ENCODE results near the gene CCL15. TPM values are rescaled to one million over a fixed set of nuclear protein-coding genes. Genes with fewer than 3 reads are reported as not detected.
A peak's percentile ranks its signal among the peaks of the same experiment; 100 is the strongest.

Gene CCL15
- total RNA-seq, 1 experiment from 2014 or later, result 0.52 TPM

DNA sequence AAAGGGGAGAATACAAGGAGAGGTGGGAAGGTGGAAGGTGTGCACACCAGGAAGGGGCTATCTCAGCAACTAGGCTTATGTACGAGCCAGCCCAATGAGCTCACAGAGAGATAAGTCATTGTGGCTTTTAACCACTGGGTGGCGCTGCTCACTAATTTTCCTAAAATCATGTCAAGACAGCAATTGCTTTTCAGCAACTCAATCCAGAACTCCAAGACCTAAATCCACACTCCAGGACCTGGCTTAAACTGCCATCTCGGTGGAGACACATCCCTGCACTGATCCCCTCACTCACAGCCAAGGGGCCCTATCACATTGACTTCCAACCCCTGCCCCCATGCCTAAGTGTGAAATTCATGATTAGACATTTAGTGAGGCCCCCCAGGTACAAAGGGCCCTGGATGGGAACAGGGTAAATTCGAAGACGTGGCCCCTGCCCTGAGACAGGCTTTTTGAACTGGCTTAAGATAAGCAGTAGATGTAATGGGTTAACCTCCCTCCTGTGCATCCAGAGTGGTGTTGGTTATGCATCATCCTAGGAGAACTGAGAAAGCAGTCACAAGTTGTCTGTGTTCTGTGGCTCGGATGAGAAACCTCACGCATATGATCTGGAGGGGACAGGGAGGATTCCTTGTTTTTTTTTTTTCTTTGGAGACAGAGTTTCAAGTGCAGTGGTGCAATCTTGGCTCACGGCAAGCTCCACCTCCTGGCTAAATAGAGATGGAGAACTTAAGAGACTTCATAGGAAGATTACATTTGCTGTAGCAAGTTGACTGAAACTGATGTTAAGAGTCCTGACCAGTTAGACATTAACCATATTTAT is 31.6 kb downstream of the CCL15 start:
- BruUV-seq (replicated peaks), result no TSS peak
- H3K27me3 Mint-ChIP-seq (ENCODE audit: insufficient read depth, unreplicated experiment), result no peaks in the 10 kb centered on the region
- H3K9me3 Mint-ChIP-seq (ENCODE audit: unreplicated experiment), result no peaks in the 10 kb centered on the region
- H3K36me3 Mint-ChIP-seq (ENCODE audit: insufficient read depth, unreplicated experiment), result no peaks in the 10 kb centered on the region
- peak overlapping the region; percentile 16 for H3K4me3 Mint-ChIP-seq (ENCODE audit: unreplicated experiment)
- Histone ChIP-seq H3K4me1 (peaks cover 47% of the 10 kb centered on the region), H3K4me3 (ENCODE audit: low read depth, low read length) (no peak overlapping the region), H3K27me3 (replicated peaks; ENCODE audit: control insufficient read depth, insufficient read depth, low read length) (no peaks in the 10 kb centered on the region), H3K36me3 (ENCODE audit: control insufficient read depth, insufficient read depth, low read length) (no peaks in the 10 kb centered on the region), H3K9me3 (no peaks in the 10 kb centered on the region)
- peak overlapping the region; percentile 67 for H3K27ac Mint-ChIP-seq (ENCODE audit: unreplicated experiment)
- peak; percentile 84 to 87 for DNase-seq
- intact Hi-C loops (cut with micrococcal nuclease; ENCODE audit: unreplicated experiment), result loop anchor here (1.0 to 5.0 kb wide), 5 partner anchors 22 to 518 kb away; partner anchors contain the start of gene ZNHIT3
- TF ChIP-seq, protein P1, sequence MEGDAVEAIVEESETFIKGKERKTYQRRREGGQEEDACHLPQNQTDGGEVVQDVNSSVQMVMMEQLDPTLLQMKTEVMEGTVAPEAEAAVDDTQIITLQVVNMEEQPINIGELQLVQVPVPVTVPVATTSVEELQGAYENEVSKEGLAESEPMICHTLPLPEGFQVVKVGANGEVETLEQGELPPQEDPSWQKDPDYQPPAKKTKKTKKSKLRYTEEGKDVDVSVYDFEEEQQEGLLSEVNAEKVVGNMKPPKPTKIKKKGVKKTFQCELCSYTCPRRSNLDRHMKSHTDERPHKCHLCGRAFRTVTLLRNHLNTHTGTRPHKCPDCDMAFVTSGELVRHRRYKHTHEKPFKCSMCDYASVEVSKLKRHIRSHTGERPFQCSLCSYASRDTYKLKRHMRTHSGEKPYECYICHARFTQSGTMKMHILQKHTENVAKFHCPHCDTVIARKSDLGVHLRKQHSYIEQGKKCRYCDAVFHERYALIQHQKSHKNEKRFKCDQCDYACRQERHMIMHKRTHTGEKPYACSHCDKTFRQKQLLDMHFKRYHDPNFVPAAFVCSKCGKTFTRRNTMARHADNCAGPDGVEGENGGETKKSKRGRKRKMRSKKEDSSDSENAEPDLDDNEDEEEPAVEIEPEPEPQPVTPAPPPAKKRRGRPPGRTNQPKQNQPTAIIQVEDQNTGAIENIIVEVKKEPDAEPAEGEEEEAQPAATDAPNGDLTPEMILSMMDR (IDR thresholded peaks at IDR 0.05; ENCODE audit: insufficient read depth in 1 of 2, low read depth in 1 of 2, low read length in 1 of 2, severe bottlenecking in 1 of 2, unreplicated experiment in 1 of 2), result peak; percentile 73 to 86
- ChIA-PET POLR2A (interaction anchor here (0.6 kb wide), 2 partner anchors 8 to 509 kb away, joined by 3 to 16 read pairs; no protein-coding TSS in a partner anchor), CTCF (interaction anchor here (0.6 to 2.0 kb wide), 20 partner anchors 12 to 564 kb away, joined by 3 to 64 read pairs (median 4); partner anchors contain the start of genes CCL15, CCL16 and CCL23)
- H3K4me1 Mint-ChIP-seq (ENCODE audit: low read depth, unreplicated experiment), result peaks cover 28% of the 10 kb centered on the region

DNA sequence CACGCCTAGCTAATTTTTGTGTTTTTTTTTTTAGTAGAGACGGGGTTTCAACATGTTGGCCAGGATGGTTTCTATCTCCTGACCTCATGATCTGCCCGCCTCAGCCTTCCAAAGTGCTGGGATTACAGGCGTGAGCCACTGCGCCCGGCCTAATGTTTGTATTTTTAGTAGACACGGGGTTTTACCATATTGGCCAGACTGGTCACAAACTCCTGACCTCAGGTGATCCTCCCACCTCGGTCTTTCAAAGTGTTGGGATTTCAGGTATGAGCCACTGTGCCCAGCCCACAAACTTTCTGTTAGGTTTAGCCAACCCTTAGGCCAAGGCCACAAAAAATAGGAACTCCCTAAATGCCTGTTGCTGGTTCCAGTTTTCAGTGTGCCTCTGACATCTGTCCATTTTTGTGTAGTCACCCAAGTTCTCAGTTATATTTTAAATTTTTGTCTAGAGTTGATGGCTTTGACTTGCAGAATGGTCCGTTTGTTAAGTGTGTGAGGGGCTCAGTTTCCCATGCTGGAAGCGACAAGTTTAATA is 32.8 kb downstream of the CCL15 start:
- no TSS peak for BruUV-seq (replicated peaks)
- Histone ChIP-seq H3K4me1 (peaks cover 39% of the 10 kb centered on the region), H3K36me3 (ENCODE audit: control insufficient read depth, insufficient read depth, low read length) (no peaks in the 10 kb centered on the region), H3K27me3 (replicated peaks; ENCODE audit: control insufficient read depth, insufficient read depth, low read length) (no peaks in the 10 kb centered on the region), H3K9me3 (no peaks in the 10 kb centered on the region; the same call in 1 of the 2 replicates), H3K4me3 (ENCODE audit: low read depth, low read length) (no peak overlapping the region)
- Mint-ChIP-seq H3K27me3 (ENCODE audit: insufficient read depth, unreplicated experiment) (no peaks in the 10 kb centered on the region), H3K36me3 (ENCODE audit: insufficient read depth, unreplicated experiment) (no peaks in the 10 kb centered on the region), H3K4me1 (ENCODE audit: low read depth, unreplicated experiment) (peaks cover 20% of the 10 kb centered on the region), H3K27ac (ENCODE audit: unreplicated experiment) (no peak overlapping the region), H3K4me3 (ENCODE audit: unreplicated experiment) (no peak overlapping the region), H3K9me3 (ENCODE audit: unreplicated experiment) (no peaks in the 10 kb centered on the region)
- intact Hi-C loops (cut with micrococcal nuclease; ENCODE audit: unreplicated experiment), result loop anchor here (1.0 kb wide), 4 partner anchors 21 to 181 kb away; no protein-coding TSS in a partner anchor
- TF ChIP-seq, protein P1 (IDR thresholded peaks at IDR 0.05; ENCODE audit: insufficient read depth in 1 of 2, low read depth in 1 of 2, low read length in 1 of 2, severe bottlenecking in 1 of 2, unreplicated experiment in 1 of 2), result no peak
- ChIA-PET CTCF (interaction anchor here (1.0 to 2.0 kb wide), 3 partner anchors 33 to 181 kb away, joined by 3 to 43 read pairs (median 3); partner anchors contain the start of gene CCL15), POLR2A (no interaction called here)
- DNase-seq, result no peak

DNA sequence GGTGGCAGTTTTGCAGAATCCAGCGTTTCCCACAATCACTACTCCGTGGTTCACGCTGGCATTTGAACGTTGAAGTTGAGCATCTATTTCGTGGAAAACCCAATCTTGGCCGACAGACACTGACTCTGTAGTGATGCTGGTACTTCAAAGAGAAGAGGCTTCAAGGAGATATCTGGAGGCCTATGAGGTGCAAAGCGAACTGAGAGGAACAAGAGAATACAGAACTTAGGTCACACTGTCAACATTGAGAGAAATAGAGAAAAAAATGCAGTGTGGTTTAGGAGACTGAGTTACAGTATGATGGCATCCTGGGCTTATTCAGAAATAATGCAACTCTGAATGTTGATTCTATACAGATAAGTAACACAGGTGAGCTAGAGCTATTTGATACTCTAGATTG is 36.1 kb downstream of the CCL15 start:
- peaks cover 5% of the 10 kb centered on the region for H3K27me3 Mint-ChIP-seq (ENCODE audit: insufficient read depth, unreplicated experiment)
- CTCF ChIA-PET, result interaction anchor here (0.6 kb wide), 1 partner anchor 35 kb away, joined by 4 read pairs; no protein-coding TSS in a partner anchor
- no peaks in the 10 kb centered on the region for H3K27me3 ChIP-seq (replicated peaks; ENCODE audit: control insufficient read depth, insufficient read depth, low read length)

More for the DNA sequence above, 36.1 kb downstream of the CCL15 start:
- Histone ChIP-seq H3K36me3 (ENCODE audit: control insufficient read depth, insufficient read depth, low read length) (no peaks in the 10 kb centered on the region), H3K4me3 (ENCODE audit: low read depth, low read length) (no peak overlapping the region), H3K4me1 (peaks cover 7% of the 10 kb centered on the region; the same call in 1 of the 2 replicates), H3K9me3 (no peaks in the 10 kb centered on the region; the same call in 1 of the 2 replicates)
- no peak for DNase-seq
- Mint-ChIP-seq H3K9me3 (ENCODE audit: unreplicated experiment) (no peaks in the 10 kb centered on the region), H3K27ac (ENCODE audit: unreplicated experiment) (no peak overlapping the region), H3K36me3 (ENCODE audit: insufficient read depth, unreplicated experiment) (no peaks in the 10 kb centered on the region), H3K4me1 (ENCODE audit: low read depth, unreplicated experiment) (peaks cover 7% of the 10 kb centered on the region), H3K4me3 (ENCODE audit: unreplicated experiment) (no peak overlapping the region)
- POLR2A ChIA-PET, result no interaction called here
- intact Hi-C loops (cut with micrococcal nuclease; ENCODE audit: unreplicated experiment), result no loop called here
- no TSS peak for BruUV-seq (replicated peaks)
- TF ChIP-seq, protein P1 (IDR thresholded peaks at IDR 0.05; ENCODE audit: insufficient read depth in 1 of 2, low read depth in 1 of 2, low read length in 1 of 2, severe bottlenecking in 1 of 2, unreplicated experiment in 1 of 2), result no peak

Measured in Caco-2 (cell line).